Loucy (cell line): ENCODE data around the gene BMP3.

ENCODE experiments used
- CTCF ChIP-seq: fragments of 200-600 bp; sonication (generic); conservative IDR thresholded peaks from 2 replicates; pipeline ENCODE4 v1.5.1; 2014; ENCODE audit warnings: mild to moderate bottlenecking, antibody characterized with exemption, low read length
- EZH2phosphoT487 ChIP-seq: fragments of 200-600 bp; IDR thresholded peaks from 2 replicates; pipeline ENCODE4 v1.6.1; 2018; ENCODE audit warnings: antibody characterized with exemption, mild to moderate bottlenecking, moderate library complexity, borderline replicate concordance

DNA sequence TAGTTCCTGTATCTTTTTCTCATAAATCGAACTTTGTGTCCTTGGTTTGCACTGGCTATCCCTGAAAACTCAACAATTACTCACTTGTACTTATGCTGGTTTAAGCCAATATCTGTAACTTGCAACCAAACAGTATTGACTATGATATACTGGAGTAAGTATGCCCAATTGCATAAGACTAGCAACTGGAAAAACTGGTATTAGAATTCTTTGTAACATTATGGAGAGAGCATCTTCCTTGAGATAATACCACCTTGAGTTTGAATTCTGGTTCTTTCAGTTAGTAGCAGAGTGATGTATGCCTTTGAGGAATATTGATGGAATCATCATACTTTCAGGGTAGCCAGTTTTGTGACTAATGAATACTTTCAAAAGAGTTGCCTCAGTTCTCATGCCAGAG is 28.1 kb downstream of the BMP3 start:
- TF ChIP-seq CTCF (no peak), EZH2phosphoT487 (no peak)
